HG03354 (cell line): ENCODE results near the gene MAP1LC3C.
"Not testable (repeated sequence)": the region's sequence is repeated elsewhere in the genome, so short reads cannot be mapped to it uniquely, and the experiment has no call there.

Experiments
- ATAC-seq: cut with Tn5 transposase; IDR thresholded peaks from one replicate; pipeline ENCODE4 v1.9.1; 2021; ENCODE audit warnings: mild to moderate bottlenecking; ENCODE audit not compliant: unreplicated experiment, poor library complexity, severe bottlenecking

Gene MAP1LC3C

DNA sequence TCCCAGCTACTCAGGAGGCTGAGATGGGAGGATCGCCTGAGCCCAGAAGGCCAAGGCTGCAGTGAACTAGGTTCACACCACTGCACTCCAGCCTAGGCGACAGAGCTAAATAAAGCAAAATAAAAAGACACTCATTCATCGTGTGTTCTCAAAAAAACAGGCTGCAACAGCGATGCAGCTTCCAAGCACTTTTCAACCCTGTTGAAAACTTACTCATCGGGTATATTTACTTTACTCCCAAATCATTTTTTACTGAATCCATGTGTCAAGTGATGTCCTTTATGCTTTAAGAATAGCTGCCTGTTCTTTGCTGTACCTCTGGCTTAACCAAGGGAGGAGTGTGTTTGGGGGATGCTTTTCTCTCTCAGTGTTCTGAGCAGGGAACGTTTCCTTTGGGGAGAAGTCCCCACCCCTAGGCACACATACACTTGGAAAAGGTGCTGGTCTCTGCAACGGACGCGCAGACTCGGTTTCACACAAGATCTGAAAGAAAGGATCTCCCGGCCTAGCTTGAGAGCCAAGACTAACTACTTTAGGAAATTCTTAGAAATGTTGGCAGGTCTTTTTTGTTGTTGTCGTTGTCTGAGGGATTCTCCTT, 1.4 kb downstream of the MAP1LC3C start:
- no peak for ATAC-seq

DNA sequence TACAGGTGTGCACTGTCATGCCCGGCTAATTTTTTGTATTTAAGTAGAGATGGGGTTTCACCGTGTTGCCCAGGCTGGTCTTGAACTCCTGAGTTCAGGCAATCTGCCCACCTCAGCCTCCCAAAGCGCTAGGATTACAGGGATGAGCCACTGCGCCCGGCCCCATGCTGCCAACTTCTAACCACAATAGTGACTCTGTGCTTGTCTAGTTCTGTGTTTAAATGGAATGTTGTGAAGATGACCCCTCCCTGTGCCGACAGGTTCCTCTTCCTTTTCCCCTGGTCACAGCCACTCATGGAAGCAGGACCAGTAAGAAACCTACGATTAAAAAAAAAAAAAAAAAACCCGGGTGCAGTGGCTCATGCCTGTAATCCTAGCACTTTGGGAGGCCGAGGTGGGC, 4.7 kb downstream of the MAP1LC3C start:
- ATAC-seq = no peak

DNA sequence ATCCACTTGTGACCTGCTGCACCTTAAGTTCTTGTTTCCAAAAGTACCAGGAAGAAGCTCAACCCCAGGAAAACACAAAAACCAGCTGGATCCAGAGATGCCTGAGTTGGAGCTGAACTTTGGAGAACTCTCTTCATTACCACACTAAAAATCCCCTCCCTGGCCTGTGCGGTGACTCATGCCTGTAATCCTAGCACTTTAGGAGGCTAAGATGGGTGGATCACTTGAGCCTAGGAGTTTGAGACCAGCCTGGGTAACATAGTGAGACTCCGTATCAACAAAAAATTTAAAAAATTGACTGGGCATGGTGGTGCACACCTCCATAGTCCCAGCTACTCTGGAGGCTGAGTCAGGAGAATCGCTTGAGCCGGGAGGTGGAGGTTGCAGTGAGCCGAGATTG, 6.2 kb downstream of the MAP1LC3C start:
- no peak for ATAC-seq

DNA sequence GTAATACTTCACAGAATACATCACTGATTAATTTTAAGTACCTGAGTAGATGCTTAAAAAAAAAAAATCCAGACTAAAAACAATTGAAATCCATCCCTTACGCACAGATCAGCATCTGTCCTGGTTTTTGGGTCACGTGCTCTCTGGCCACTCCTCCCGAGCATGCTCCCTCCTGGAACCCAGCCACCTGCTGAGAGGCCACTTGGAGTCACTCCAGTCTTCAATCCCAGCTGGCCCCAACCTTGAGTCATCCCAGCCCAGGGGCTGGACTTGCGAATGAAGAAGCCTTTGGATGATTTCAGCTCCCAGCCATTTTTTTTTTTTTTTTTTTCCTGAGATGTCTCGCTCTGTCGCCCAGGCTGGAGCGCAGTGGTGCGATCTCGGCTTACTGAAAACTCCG, 8.9 kb downstream of the MAP1LC3C start:
- no peak for ATAC-seq

DNA sequence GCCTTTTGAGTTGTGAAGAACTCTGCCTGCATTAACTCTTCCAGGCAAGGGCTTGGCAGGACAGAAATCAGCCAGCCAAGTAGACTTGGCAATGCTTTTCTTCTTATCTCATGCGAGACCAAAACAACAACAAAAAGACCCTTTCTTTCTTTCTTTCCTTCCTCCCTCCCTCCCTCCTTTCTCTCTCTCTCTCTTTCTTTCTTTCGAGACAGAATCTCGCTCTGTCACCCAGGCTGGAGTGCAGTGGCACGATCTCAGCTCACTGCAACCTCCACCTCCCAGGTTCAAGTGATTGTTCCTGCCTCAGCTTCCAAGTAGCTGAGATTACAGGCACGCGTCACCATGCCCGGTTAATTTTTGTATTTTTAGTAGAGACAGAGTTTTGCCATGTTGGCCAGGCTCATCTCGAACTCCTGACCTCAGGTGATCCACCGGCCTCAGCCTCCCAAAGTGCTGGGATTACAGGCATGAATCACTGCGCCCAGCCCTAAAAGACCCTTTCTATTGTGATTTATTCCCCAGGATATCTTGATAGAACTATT, 10.4 kb downstream of the MAP1LC3C start:
- not testable (repeated sequence) for ATAC-seq

DNA sequence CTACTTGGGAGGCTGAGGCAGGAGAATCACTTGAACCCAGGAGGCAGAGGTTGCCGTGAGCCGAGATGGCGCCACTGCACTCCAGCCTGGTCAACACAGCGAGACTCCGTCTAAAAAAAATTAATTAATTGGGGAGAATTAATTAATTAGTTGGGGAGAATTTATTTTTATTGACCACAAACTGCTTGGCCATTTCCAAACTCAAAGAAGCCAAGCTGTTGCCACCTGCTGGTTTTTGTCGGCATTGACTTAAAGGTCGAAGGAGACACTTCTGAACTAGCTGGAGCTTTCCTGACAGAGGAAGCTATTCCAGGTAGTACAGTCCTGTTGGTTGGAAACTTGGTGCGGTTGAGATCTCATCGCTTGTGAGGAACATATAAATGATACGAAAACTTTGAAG, 13.1 kb downstream of the MAP1LC3C start:
- peak; percentile 49 for ATAC-seq

DNA sequence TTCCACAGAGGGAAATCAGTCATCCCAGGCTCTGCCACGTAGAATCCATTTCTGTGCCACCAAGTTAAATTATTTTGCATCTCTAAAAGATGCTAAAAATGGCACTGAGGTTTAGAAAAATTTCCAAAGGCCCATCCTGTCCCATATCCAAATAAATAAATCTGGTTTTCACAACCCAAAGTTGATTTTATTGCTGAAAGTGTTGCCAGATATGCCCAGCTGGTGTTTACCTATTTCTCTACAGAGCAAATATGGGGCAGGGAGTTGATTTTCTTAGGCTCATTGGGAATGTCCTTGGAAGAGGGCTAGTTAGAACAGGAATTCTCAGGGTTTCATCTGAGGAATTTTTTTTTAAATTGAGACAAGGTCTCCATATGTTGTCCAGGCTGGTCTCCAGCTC, 19.0 kb downstream of the MAP1LC3C start:
- no peak for ATAC-seq

DNA sequence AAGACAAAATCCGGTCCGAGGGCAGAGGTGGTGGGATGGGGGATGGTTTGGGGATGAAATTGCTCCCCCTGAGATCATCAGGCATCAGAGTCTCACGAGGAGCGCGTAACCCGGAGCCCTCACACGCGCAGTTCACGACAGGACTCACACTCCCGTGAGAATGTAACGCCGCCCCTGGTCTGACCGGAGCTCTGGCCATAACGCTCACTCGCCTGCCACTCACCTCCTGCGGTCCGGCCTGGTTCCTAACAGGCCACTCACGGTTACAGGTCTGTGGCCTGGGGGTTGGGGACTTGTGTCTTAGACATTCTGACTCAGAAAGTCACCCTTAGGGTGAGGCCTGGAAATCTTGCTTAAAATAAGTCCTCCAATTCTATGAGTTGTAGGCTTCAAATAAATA, 19.8 kb downstream of the MAP1LC3C start:
- no peak for ATAC-seq

DNA sequence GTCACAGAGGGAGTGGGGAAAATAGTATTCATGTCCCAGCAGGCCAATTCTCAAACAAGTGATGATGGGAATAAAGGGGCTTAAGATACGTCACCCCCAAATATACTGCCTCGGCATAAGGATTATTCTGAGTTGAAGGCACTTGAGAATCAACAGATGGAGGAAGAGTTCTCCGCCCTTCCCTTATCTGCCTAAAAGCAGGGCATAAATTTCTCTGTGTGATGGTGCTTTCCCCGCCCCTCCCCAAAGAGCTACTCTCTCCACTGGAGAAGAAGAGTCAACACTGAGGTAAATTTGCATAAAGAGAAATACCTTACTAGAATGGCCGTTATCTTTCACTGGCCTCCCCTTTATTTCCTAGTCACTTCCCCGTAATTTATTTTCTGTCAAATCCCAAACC, 22.7 kb downstream of the MAP1LC3C start:
- ATAC-seq = no peak

DNA sequence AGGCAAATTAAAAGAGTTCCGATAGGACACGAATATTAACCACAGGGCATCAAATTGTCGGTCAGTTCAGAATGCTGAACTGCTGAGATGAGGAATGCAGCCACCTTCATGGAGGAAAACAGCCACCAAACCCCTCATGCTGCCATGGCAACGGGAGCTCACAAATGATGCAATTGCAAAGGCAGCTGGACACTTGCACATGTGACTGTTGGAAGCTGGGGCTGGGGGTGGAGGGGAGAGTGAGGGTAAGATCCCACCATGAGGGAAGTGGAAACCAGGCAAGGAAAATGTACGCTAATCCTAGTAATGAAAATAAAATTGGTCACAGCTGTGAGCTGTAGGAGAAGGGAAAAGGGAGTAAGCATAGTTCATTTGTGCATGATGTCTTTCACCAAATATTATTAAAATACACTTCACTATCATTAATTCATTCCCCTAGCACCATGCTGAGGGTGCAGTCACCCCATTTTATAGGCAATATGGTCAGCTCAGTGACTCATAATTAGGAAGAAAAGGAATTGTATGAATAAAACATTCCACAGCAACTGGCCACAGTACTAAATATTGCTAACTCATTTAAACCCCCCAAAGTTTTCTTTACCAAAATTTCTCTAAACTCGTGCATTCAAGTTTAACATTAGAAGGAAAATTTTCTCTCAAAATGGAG, 26.1 kb downstream of the MAP1LC3C start:
- no peak for ATAC-seq

DNA sequence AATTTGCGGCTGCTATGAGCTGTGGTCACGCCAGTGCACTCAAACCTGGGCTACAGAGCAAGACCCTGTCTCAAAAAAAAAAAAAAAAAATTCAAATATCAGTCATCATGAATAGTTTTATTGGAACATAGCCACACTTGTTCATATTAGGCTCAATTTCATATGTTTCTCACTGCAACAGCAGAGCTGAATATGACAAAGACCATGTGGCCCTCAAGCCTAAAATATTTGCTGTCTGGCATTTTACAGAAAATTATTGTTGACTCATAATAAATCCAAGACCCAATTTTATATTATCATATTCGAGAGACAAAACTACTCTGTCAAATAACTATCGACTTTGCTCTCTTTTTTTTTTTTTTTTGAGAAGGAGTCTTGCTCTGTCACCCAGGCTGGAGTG, 30.3 kb downstream of the MAP1LC3C start:
- no peak for ATAC-seq

DNA sequence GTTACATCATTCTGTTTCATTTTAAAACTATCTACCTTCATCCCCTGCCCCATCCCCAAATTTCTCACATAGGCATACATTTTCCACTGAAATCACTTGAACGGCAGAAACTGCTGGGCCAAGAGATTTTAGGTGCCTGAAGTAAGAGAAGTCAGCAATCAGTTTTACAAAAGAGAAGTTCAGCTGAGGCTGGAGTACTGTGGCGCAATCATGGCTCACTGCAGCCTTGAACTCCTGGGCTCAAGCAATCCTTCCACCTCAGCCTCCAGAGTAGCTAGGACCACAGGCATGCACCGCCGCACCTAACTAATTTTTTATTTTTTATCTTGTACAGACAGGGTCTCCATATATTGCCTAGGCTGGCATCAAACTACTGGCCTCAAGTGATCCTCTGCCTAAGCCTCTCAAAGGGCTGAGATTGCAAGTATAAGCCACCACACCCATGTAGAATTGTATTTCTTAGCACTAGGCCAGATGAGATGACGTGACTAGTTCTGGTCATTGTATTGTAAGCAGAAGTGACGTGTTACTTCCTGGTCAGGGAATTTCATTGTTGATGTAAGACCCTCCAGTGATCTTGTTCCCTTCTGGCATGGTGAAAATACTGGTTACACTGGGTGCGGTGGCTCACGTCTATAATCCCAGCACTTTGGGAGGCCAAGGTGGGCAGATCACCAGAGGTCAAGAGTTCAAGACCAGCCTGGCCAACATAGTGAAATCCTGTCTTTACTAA, 34.2 kb downstream of the MAP1LC3C start:
- ATAC-seq = no peak

DNA sequence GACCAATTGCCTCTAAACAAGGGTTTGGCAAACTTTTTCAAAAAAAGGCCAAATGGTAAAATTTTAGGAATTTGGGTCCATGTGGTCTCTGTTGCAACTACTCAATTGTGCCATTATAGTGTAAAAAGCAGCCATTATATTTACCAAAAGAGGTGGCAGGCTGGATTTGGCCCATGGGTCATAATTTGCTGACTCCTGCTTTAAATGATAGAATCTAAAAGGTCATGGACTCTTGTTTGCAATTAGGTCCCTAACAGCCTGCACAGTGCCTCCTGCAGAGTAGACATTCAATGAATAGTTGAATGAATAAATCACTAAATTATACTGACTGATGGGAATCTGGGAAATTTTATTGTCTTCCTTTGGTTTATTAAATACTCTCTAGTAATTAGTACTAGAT, 35.2 kb downstream of the MAP1LC3C start:
- no peak for ATAC-seq

DNA sequence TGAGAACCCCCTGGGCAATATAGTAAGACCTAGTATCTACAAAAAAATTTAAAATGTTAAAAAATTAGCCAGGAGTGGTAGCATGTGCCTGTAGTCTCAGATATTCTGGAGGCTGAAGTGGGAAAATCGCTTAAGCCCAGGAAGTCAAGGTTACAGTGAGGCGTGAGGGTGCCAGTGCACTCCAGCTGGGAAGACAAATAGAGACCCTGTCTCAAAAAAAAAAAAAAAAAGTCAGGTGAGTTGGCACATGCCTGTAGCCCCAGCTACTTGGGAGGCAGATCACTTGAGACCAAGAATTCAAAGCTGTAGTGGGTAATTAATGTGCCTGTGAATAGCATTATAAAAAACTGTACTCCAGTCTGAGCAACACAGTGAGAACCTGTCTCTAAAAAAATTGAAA, 36.7 kb downstream of the MAP1LC3C start:
- no peak for ATAC-seq

DNA sequence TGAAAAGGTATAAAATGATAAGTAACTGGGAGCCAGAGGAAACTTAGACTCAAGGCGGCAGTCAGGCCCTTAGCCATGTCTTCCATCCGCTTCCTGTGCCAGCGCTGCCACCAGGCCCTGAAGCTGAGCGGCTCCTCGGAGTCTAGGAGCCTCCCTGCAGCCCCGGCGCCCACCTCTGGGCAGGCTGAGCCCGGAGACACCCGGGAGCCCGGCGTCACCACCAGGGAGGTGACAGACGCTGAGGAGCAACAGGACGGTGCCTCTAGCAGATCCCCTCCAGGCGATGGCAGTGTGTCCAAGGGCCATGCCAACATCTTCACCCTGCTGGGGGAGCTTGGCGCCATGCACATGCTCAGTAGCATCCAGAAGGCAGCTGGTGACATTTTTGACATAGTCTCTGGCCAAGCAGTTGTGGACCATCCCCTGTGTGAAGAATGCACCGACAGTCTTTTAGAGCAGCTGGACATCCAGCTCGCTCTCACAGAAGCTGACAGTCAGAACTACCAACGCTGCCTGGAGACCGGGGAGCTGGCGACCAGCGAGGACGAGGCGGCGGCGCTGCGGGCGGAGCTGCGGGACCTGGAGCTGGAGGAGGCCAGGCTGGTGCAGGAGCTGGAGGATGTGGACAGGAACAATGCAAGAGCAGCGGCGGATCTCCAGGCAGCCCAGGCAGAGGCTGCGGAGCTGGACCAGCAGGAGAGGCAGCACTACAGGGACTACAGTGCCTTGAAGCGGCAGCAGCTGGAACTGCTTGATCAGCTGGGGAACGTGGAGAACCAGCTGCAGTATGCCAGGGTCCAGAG, 41.0 kb downstream of the MAP1LC3C start, which contains the start of gene BECN2:
TSS of gene BECN2 (plus strand) at position 76 of the 803 bp plus-strand sequence. CDS start at position 76, 0 bp downstream.
- ATAC-seq = no peak

DNA sequence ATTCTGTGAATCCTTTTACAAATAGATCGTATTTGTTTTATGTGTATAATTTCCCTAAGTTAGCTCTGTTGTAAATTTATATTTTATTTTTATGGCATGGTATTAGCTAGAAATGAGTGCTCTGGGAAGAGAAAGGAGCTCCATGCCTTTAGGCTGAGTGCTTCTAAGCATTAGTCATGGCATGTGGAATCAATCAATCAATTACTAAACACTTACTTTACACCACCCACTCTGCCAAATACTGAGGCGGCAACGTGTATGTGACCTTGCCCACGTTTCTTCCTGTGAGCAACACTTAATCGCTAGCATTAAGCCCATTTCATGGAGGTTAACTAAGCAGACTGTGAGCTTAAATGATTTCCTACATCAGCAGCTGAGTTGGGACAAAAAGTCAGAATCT, 48.5 kb downstream of the MAP1LC3C start:
- ATAC-seq = no peak

DNA sequence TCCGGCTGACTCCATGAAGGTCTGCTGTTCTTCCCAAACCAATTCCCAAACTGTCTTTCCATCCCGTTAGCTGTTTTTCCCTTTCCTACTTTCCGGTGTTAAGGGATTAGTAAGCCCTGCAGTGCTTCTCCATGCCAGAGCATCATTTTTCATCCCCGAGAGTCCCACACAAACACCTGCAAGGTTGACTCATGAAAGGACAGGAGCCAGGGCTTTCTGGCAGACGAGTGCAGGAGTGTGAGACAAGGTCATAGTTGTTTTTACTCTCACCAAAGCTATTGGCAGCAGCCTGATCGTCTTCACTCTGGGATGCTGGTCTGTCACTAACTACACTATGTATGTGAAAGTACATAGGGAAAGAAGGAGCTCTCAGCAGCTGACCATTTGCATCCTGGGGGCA, 51.5 kb downstream of the MAP1LC3C start:
- ATAC-seq = no peak
